Hepatocyte (in vitro differentiated cells): ENCODE results near the gene SH3BP4.

Experiments
- CTCF ChIP-seq: fragments of 200-600 bp; sonication (generic); IDR thresholded peaks from 2 replicates; pipeline ENCODE4 v1.5.1; 2016; ENCODE audit warnings: antibody characterized with exemption, mild to moderate bottlenecking; ENCODE audit not compliant: poor library complexity
- EZH2phosphoT487 ChIP-seq: fragments of 200-600 bp; sonication (generic); IDR thresholded peaks from one replicate; pipeline ENCODE4 v1.6.1; 2018; ENCODE audit warnings: antibody characterized with exemption, mild to moderate bottlenecking, low read depth, moderate library complexity; ENCODE audit not compliant: unreplicated experiment, severe bottlenecking

GRCh38 chr2:235077046-235077445 lies 125.2 kb downstream of the SH3BP4 start:
- TF ChIP-seq CTCF = no peak
- TF ChIP-seq EZH2phosphoT487 = no peak
